ENCODE data around the gene SPRED3.

DNA sequence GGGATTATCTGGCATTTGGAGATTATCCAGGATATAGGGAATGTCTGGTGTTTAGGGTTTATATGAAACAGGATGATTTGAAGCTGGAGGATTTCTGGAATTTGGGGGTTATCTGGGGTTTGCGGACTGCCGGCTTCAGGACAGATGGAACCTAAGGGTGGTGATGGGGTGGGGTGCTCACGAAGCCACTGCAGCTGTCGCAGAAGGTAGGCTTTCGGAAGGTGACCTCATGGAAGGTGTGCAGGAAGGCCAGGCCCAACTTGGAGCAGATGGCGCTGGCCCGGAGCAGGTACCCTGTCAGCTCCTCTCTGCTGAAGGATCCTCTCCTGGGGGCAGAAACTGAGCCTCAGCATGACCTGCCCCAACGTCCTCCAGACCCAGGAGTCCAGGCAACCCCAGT, 24.0 kb downstream of the SPRED3 start:
- TF ChIP-seq, protein P1, sequence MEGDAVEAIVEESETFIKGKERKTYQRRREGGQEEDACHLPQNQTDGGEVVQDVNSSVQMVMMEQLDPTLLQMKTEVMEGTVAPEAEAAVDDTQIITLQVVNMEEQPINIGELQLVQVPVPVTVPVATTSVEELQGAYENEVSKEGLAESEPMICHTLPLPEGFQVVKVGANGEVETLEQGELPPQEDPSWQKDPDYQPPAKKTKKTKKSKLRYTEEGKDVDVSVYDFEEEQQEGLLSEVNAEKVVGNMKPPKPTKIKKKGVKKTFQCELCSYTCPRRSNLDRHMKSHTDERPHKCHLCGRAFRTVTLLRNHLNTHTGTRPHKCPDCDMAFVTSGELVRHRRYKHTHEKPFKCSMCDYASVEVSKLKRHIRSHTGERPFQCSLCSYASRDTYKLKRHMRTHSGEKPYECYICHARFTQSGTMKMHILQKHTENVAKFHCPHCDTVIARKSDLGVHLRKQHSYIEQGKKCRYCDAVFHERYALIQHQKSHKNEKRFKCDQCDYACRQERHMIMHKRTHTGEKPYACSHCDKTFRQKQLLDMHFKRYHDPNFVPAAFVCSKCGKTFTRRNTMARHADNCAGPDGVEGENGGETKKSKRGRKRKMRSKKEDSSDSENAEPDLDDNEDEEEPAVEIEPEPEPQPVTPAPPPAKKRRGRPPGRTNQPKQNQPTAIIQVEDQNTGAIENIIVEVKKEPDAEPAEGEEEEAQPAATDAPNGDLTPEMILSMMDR (IDR thresholded peaks at IDR 0.05), result no peak
- TF ChIP-seq POLR2A (IDR thresholded peaks at IDR 0.05), result no peak

Data from thyroid gland (tissue), 4 donors.